SK-N-SH (cell line): ENCODE results near the gene CIAO2B.

ENCODE experiments used
- ELF1 ChIP-seq: IDR thresholded peaks from 2 replicates; pipeline ENCODE4 v1.4.0; 2012
- GABPA ChIP-seq: IDR thresholded peaks from 2 replicates; pipeline ENCODE4 v1.4.0; 2012; ENCODE audit warnings: low read depth, mild to moderate bottlenecking
- POLR2AphosphoS5 ChIP-seq: IDR thresholded peaks from 2 replicates; pipeline ENCODE4 v1.6.1; 2012; ENCODE audit warnings: low read depth, low read length
- RAD21 ChIP-seq: IDR thresholded peaks from 2 replicates; pipeline ENCODE4 v1.6.1; 2012; ENCODE audit warnings: mild to moderate bottlenecking, low read length
- TF ChIP-seq, protein P1 (sequence below): fragments of 200-600 bp; sonication (generic); IDR thresholded peaks from 2 replicates; pipeline ENCODE4 v1.6.1; 2017; ENCODE audit warnings: antibody characterized with exemption, mild to moderate bottlenecking, moderate library complexity
- TF ChIP-seq, protein P2 (sequence below): IDR thresholded peaks from 2 replicates; pipeline ENCODE4 v1.4.0; 2012; ENCODE audit warnings: low read depth, borderline replicate concordance
- TF ChIP-seq, protein P3 (sequence below): IDR thresholded peaks from 2 replicates; pipeline ENCODE4; 2012
- TF ChIP-seq, protein P4 (sequence below): IDR thresholded peaks from 2 replicates; pipeline ENCODE4 v1.4.0; 2012; ENCODE audit warnings: low read depth, borderline replicate concordance

DNA sequence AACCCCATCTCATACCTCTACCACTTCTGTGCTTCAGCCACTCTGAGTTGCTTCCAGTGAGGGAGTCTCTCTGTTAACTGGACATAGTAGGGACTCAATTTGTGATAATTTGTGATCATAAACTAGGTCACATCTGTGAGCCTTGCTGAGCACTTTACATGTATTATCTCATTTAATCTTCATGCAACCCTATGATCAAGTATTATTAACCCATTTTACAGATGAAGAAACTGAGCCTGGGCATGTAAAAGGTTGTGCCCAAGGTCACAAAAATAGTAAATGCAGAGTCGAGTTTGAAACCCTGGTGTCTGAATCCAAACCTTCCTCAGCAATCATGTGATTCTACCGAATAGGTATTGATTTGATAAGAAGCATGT lies 35.3 kb downstream of the CIAO2B start:
- TF ChIP-seq, protein P1, sequence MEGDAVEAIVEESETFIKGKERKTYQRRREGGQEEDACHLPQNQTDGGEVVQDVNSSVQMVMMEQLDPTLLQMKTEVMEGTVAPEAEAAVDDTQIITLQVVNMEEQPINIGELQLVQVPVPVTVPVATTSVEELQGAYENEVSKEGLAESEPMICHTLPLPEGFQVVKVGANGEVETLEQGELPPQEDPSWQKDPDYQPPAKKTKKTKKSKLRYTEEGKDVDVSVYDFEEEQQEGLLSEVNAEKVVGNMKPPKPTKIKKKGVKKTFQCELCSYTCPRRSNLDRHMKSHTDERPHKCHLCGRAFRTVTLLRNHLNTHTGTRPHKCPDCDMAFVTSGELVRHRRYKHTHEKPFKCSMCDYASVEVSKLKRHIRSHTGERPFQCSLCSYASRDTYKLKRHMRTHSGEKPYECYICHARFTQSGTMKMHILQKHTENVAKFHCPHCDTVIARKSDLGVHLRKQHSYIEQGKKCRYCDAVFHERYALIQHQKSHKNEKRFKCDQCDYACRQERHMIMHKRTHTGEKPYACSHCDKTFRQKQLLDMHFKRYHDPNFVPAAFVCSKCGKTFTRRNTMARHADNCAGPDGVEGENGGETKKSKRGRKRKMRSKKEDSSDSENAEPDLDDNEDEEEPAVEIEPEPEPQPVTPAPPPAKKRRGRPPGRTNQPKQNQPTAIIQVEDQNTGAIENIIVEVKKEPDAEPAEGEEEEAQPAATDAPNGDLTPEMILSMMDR: no peak
- TF ChIP-seq, protein P2, sequence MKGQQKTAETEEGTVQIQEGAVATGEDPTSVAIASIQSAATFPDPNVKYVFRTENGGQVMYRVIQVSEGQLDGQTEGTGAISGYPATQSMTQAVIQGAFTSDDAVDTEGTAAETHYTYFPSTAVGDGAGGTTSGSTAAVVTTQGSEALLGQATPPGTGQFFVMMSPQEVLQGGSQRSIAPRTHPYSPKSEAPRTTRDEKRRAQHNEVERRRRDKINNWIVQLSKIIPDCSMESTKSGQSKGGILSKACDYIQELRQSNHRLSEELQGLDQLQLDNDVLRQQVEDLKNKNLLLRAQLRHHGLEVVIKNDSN: no peak
- TF ChIP-seq GABPA (no peak), POLR2AphosphoS5 (no peak), ELF1 (no peak), RAD21 (no peak)
- TF ChIP-seq, protein P3, sequence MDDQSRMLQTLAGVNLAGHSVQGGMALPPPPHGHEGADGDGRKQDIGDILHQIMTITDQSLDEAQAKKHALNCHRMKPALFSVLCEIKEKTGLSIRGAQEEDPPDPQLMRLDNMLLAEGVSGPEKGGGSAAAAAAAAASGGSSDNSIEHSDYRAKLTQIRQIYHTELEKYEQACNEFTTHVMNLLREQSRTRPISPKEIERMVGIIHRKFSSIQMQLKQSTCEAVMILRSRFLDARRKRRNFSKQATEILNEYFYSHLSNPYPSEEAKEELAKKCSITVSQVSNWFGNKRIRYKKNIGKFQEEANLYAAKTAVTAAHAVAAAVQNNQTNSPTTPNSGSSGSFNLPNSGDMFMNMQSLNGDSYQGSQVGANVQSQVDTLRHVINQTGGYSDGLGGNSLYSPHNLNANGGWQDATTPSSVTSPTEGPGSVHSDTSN: no peak
- TF ChIP-seq, protein P4, sequence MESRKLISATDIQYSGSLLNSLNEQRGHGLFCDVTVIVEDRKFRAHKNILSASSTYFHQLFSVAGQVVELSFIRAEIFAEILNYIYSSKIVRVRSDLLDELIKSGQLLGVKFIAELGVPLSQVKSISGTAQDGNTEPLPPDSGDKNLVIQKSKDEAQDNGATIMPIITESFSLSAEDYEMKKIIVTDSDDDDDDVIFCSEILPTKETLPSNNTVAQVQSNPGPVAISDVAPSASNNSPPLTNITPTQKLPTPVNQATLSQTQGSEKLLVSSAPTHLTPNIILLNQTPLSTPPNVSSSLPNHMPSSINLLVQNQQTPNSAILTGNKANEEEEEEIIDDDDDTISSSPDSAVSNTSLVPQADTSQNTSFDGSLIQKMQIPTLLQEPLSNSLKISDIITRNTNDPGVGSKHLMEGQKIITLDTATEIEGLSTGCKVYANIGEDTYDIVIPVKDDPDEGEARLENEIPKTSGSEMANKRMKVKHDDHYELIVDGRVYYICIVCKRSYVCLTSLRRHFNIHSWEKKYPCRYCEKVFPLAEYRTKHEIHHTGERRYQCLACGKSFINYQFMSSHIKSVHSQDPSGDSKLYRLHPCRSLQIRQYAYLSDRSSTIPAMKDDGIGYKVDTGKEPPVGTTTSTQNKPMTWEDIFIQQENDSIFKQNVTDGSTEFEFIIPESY: no peak
